ENCODE data around the gene MAP3K21.

MAP3K21 gene

GRCh38 chr1:233327651-233328141 lies at the start of gene MAP3K21:
TSS of gene MAP3K21 (plus strand) at chr1:233327724. CDS start at chr1:233328029, 305 bp downstream.
- no peak for DNase-seq

GRCh38 chr1:233278631-233279030 lies 48.9 kb upstream of the MAP3K21 start:
- no peak for DNase-seq

GRCh38 chr1:233279971-233280370 lies 47.6 kb upstream of the MAP3K21 start:
- no peak for DNase-seq

- peak; percentile 69 for DNase-seq
Measured at GRCh38 chr1:233281711-233282581, 45.6 kb upstream of the MAP3K21 start.

- DNase-seq, result no peak
Measured at GRCh38 chr1:233282582-233282886, 45.0 kb upstream of the MAP3K21 start.

GRCh38 chr1:233289676-233290075 lies 37.8 kb upstream of the MAP3K21 start:
- DNase-seq, result no peak

GRCh38 chr1:233290396-233291034 lies 37.0 kb upstream of the MAP3K21 start:
- no peak for DNase-seq

GRCh38 chr1:233293556-233294446 lies 33.7 kb upstream of the MAP3K21 start:
- DNase-seq, result peak; percentile 10

- peak; percentile 71 for DNase-seq
Measured at GRCh38 chr1:233294913-233295236, 32.6 kb upstream of the MAP3K21 start.

- peak; percentile 44 for DNase-seq
Measured at GRCh38 chr1:233295237-233295974, 32.1 kb upstream of the MAP3K21 start, which contains the start of gene PCNX2. TSS of gene PCNX2 (minus strand) at chr1:233295725. CDS start at chr1:233295478, 247 bp downstream.

GRCh38 chr1:233295975-233296322 lies 31.6 kb upstream of the MAP3K21 start:
- DNase-seq, result no peak

- DNase-seq, result no peak
Measured at GRCh38 chr1:233299450-233299849, 28.1 kb upstream of the MAP3K21 start.

- peak; percentile 6 for DNase-seq
Measured at GRCh38 chr1:233300326-233300725, 27.2 kb upstream of the MAP3K21 start.

- DNase-seq, result peak; percentile 20
Measured at GRCh38 chr1:233304489-233305102, 22.9 kb upstream of the MAP3K21 start.

GRCh38 chr1:233313434-233314155 lies 13.9 kb upstream of the MAP3K21 start:
- no peak for DNase-seq

GRCh38 chr1:233315718-233316301 lies 11.7 kb upstream of the MAP3K21 start:
- no peak for DNase-seq

GRCh38 chr1:233316473-233316872 lies 11.1 kb upstream of the MAP3K21 start:
- no peak for DNase-seq

- DNase-seq, result no peak
Measured at GRCh38 chr1:233319272-233319671, 8.3 kb upstream of the MAP3K21 start.

GRCh38 chr1:233320023-233320422 lies 7.5 kb upstream of the MAP3K21 start:
- no peak for DNase-seq

GRCh38 chr1:233323718-233324117 lies 3.8 kb upstream of the MAP3K21 start:
- DNase-seq, result no peak

GRCh38 chr1:233326319-233326718 lies 1.2 kb upstream of the MAP3K21 start:
- DNase-seq, result no peak

All from fibroblast of skin of right quadriceps (primary cell).